Astrocyte of the hippocampus (primary cell): ENCODE results near the gene SLC10A1.
"Not testable (repeated sequence)": the region's sequence is repeated elsewhere in the genome, so short reads cannot be mapped to it uniquely, and the experiment has no call there.

Experiments used
- DNase-seq: peaks from one replicate; pipeline ENCODE4 v3.0.0; 2011; ENCODE audit warnings: low read depth, low spot score

The SLC10A1 gene

DNA sequence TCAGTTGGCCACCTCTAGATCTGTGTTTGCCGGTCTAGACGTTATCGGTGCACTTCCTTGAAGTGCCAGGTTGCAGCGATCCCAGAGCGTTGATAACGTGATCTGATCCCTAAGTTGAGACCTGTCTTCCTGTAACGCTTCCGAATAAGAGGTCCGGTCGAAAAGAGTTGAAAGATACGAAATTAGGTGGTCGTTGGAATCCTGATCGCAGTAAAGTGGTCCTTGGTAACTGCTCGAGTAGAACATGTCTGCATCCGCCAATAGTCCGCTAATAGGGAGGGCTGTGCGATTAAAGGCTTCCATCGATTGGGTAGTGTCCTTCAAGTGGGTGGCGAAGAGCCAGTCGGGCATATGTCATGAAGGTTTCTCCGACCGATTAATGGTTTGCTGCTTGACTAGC is 27.4 kb downstream of the SLC10A1 start:
- DNase-seq, result no peak

DNA sequence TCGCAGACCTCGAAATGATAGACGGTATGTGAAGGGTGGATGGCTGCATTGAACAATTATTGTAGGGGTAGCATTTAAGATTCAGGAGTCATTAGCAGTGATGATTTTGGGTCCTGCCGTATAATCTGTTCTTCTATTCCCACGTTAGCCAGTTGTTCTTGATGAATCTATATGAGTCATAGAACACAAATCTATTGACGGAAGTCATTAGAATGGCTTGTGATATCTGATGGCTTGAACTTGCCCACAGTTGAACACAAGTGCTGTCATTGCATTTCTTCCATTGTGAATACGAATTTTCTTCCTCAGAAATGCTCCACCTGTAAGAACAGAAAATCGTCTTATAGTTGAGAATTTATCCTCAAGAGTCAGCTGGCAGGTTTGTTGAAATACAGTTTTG is 28.2 kb downstream of the SLC10A1 start:
- no peak for DNase-seq

DNA sequence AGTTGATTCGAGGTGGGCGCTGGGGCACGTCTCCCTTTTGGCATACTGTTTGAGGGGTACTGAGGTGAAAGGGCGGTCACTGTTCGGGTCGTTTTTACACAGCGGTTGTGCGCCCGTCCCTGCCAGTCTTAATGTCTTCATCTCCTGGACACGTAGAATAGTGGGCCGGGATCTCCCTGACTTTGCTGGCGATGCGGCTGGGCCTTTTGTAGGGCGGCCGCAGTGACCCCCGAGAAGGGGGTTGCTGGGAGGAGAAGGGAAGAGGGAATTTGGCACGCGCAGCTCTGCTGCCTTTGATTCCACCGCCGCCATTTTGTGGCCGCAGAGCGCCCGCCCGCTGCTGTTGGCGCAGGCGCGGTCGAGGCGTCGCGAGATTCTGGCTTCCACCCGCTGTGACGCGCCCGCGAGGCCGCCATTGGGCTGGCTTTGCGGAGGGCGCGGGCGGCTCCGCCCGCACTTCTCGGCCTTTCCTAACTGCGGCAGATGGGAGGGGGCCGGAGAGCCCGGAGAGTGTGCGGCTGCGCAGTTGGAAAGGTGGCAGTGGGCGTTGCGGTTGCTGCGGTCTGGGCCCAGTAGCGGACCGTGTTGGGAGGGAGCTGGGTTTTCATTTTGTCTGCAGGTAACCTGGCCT is 29.6 kb downstream of the SLC10A1 start:
- DNase-seq, result peak; percentile 98

DNA sequence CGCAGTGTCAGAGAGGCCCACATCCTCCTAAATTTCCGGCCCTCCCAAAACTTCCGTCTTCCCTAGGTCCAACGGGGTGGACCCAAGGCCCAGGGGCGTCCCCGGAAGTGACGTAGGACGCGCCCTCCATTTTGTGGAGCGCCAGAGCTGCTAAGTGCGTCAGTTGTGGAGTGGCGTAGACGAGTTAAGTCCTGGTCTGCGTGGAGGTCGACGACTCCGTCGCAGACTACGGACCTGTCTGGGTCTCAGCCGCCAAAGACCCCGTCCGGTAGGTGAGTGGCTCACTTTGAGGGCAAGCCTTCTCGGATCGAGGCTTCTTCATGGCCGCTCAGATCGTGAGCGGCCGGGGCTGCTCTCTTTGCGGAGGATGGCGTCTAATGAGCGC is 30.1 kb downstream of the SLC10A1 start, which contains the start of gene SRSF5:
Gene SRSF5 (plus strand): TSS at position 159 of the 385 bp plus-strand sequence. CDS start 1,015 bp downstream, outside the sequence.
- DNase-seq, result peak; percentile 98

DNA sequence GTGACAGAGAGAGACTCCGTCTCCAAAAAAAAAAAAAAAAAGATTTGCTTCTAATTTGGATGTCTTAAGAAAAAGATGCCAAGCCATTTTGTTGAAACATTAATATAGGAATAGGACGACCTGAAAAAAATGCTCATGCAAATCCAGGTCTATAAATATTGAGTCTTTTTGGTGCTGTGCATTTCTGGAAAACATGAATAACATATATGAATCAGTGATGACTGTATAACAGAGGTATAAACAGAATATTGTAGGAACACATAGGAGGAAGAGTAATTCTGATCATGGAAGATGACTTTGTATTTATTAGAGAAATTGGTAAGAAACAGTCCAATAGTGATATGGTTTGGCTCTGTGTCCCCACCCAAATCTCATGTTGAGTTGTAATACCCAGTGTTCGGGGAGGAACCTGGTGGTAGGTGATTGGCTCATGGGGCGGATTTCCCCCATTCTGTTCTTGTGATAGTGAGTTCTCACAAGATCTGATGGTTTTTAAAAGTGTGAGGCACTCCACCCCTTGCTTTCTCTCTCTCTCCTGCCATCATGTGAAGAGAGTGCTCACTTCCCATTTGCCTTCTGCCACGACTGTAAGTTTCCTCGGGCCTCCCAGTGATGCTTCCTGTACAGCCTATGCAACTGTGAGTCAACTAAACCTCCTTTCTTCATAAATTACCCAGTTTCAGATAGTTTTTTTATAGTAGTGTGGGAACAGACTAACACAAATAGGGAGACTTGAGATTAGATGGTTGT is 33.1 kb downstream of the SLC10A1 start:
- no peak for DNase-seq

DNA sequence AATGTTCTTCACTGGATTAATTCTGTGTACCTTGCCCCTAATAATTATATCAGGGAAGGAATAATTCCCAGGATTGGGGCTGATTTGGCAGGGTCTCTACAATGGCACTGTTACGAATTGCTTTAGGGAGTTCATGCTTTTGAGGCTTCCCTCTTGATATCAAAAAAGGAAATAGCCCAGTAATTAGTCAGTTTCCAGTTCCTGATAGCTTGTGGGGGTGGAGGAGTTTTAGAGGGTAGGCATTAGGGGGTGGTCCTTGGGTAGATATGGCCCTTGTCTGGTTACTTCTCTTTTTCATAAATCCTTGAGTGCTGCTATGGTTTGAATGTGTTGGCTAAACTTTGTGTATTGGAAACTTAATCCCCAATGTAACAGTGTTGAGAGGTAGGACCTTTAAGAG is 36.2 kb downstream of the SLC10A1 start:
- no peak for DNase-seq

DNA sequence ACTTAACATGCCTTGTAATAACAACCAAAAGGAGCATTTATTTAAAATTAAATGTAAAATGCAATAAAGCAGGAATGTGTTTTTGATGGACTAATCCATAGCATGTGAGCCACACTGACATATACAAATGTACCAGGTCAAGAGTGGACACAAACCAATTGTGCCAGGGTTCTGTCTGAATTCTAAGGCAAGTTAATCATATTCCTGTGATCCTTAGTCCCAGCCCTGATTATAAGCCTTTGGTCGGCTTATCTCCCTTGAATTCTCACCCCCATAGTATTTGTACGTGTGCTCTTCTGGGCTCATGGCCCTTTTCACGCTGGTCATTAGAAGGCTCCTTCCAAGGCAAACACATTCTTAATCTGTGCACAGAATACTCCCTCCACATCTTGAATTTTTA is 40.7 kb downstream of the SLC10A1 start:
- DNase-seq, result no peak

DNA sequence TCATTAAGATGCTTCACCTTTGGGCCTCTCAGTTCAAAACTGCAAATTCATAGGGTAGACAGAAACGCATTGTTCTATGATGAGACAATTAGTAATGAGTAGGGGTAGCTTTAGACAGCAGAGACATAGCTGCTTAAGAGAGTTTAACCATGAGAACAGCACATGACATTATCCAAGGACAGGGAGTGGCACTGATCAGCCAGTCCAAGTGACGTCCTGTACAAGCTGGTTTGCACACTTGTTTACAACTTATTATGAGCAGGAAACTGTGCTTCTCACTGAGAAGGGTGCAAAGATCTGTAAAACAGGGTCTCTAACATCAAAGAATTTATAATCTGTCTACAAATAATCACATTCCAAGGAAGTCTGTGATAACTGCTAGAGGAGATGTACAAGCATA is 41.3 kb downstream of the SLC10A1 start:
- DNase-seq, result no peak

DNA sequence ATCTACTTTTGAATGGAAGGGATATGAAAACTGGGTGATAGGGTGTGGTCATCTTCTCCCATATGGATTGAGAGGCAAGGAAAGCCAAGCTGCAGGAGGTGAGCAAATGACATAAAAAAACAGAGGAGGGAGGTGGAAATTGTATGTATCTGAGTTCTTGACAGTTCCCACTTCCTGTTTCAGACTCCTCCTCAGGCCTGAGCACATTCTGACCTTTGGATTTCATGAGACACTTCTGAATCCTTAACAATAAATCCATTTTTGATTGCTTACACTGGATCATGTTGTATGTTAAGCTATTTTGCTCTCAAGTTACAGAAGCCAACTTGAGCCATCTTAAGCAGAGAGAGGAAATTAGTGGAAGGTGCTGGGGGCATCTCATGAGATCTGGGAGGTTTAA is 41.7 kb downstream of the SLC10A1 start:
- no peak for DNase-seq

DNA sequence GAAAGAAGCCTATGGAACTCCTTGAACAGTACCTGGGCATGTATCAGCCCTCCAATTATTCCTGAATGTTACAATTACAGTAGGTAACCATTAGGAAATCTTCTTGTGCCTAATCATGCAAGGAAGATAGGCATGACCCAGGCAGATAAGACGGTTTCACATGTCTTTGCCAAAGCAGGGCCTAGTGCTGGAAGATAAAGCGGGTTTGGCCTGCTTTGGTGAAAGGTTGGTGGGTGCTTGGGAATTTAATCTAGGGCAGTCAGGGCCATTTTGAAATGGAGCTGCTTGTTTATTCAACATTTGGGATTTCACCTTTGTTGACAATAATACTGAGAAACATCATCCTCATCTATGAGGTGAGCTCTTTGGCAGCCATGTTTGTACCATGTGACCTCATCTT is 42.6 kb downstream of the SLC10A1 start:
- no peak for DNase-seq

DNA sequence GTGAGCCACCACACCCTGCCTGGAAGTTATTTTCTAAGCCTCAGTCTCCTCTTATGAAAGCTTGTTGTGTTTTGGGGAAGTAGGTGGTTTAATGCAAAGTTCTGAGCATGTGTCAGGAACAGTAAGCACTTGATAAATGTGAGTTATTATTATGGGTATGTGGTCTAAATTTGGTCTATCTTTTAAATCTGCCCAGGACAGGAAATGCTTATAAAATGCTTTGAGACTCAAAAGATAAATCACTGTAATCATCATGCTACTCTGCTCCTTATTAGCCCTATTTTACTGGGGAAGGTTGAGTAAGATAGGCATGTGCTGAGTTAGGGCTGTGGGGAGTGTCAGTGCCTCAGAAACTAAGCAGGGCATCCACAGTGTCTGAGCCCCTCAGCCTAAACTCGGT is 43.2 kb downstream of the SLC10A1 start:
- no peak for DNase-seq

DNA sequence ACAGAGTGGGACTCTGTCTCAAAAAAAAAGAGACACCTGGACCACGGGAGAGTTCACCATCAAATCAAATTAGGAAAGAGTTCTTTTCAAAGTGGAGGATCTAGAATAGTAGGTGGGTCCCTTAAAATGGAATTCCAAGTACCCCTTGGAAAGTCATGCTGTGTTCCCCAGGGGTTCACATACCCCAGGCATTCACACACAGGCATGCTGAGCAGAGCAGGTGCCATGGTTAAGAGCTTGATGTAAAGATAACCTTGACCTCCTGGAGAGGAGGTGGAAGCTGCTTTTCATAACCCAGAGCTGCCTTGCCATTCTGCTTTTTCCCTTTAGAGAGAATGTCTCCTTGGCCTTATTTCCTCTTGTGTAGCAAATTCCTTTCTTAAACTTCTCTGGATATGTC is 44.3 kb downstream of the SLC10A1 start:
- DNase-seq, result no peak

DNA sequence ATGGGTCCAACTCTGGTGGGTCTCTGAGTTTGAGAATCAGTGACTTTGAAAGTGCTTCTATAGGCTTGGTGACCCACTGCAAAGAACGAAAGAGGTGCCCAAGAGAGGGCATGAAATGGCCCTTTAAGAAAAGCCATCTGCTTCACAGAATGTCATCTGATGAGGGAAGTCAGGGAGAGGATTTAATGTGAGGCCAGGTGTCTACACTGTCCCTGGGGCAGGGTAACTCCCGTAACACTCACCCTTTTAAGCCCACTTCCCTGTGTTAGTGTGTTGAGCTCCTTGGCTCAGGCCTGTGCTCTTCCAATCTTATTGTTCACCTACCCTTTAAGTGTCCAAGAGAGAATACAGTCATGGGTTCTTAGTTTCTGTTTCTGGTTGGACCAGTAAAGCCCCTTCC is 46.5 kb downstream of the SLC10A1 start:
- no peak for DNase-seq

DNA sequence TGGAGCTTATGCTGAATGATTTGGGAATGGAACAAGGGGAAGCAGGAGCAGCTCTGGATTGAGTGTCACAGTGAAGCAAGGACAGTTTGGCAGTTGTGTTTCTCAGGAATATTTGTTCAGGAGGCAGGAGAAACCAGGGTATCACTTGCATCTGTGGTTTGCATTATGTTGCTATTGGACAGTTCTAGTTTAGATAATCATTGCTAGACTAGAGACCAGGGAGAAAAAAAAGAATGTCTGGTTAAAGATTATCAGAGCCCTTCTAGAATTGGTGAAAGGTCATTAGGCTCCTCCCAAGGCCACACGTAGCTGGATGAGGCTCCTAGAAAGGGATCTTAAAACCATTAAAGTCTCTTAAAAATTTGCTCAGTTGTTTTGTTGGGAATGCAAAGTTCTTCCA is 47.1 kb downstream of the SLC10A1 start:
- DNase-seq, result no peak

DNA sequence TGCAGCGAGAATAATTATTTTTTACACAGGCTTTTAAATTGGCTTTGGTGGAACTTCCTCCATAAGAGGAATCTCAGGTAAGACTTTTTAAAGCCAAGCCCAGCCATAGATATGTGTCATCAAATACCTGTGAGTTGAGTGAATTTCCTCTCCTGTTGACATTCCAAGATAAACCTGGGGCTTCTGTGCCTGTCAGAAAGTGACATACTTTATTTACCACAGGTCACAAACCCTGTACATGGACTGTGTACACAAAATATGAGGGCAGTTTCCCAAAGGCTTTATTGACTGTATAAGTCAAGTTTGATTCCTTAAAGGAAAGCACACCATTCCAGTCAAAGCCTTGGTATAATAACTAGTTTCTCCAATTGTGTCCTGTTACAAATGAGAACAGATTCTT is 56.0 kb downstream of the SLC10A1 start:
- DNase-seq, result no peak

DNA sequence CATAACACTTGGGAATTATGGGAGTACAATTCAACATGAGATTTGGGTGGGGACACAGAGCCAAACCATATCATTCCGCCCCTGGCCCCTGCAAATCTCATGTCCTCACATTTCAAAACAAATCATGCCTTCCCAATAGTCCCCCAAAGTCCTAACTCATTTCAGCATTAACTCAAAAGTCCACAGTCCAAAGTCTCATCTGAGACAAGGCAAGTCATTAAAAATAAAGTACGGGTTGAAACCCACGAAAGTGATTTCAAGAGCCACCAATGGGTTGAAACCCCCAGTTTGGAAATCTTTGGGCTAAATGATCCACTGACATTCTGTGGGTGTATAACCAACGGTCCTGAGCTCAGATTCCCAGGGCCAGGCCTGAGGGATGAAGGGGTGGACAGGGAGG is 60.6 kb downstream of the SLC10A1 start:
- DNase-seq, result not testable (repeated sequence)

DNA sequence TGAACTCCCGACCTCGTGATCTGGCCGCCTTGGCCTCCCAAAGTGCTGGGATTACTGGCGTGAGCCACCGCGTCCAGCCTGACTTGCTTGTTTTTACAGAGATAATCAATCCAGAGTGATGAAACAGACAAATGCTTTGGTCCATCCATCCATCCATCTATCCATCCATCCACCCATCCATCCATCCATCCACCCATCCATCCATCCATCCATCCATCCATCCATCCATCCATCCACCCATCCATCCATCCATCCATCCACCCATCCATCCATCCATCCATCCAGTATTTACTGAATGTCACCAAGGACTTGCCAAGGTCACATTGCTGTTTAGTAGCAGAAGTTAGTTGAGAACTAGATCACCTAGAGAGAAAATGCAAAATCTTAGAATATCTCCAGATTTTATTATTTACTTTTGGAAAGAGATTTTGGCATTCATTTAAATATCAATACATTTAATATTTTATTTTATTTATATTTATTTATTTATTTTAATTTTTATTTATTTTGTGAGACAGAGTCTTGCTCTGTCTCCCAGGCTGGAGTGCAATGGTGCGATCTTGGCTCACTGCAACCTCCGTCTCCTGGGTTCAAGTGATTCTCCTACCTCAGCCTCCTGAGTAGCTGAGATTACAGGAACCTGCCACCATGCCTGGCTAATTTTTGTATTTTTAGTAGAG is 65.0 kb downstream of the SLC10A1 start:
- not testable (repeated sequence) for DNase-seq

DNA sequence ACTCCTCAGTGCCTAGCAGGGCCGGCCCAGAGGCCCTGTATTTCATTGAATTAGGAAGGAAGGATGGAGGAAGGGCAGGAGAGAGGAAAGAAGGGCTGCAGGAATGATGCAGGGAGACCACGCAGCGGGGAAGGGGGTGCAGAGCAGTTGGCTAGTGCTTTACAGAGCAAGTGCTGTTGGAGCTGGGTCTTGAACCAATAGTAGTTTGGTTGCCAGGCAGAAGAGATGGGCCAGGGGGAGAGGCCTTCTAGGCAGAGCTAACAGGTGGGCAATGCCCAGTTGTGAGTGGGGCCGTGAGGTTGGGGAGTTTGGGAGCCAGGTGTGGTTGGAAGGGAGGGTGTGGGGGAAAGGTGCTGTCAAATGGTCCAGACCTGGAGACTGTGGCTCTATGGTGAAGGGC is 69.2 kb downstream of the SLC10A1 start:
- DNase-seq, result no peak

DNA sequence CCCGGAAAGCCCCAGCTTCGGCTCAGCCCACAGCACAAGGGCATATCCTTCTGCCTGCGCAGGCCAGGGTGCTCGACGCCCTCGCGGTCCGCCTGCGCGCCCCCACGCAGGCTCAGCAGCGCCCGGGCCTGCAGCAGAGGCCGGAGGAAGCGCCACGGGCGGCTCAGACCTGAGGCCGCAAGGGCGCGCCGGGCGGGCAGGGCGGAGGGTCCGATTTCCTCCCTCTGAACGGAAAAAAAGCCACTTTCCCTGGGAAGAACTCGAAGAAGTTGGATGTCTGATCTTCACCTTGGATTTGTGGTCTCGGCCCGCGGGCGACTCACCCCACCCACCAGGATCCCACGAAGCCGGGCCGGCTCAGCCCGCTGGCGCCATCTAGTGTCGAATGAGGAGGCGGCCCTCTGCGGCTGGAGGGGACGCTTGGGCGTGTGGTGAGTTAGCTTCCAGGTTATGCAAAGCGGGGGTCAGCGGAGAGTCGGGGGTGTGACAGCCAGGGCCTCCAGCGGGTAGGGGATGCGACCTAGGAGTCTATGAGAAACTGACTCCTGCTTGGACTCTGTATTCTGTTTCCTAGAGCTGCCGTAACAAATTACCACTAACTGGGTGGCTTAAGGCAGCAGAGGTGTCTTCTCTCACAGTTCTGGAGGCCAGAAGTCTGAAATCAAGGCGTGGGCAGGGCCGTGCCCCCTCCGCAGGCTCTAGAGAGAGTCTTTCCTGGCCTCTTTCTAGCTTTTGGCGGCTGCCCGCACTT is 70.1 kb downstream of the SLC10A1 start:
- DNase-seq, result peak; percentile 87
